HepG2 (cell line): ENCODE results near the gene MOBP.

Experiments
- IKZF5 ChIP-seq: IDR thresholded peaks from 2 replicates; pipeline ENCODE4 v1.6.1; 2018; ENCODE audit warnings: missing genetic modification reagents, mild to moderate bottlenecking, missing compliant biosample characterization
- JUN ChIP-seq: sonication (generic); formaldehyde crosslinking; IDR thresholded peaks from 2 replicates; pipeline ENCODE4 v1.4.0; 2020; ENCODE audit warnings: mild to moderate bottlenecking, missing genetic modification reagents
- JUND ChIP-seq: sonication (generic); formaldehyde crosslinking; IDR thresholded peaks from 2 replicates; pipeline ENCODE4 v1.8.0; 2022; ENCODE audit warnings: mild to moderate bottlenecking, missing genetic modification reagents
- RAD21 ChIP-seq: fragments of 450-650 bp; formaldehyde crosslinking; IDR thresholded peaks from 2 replicates; pipeline ENCODE4 v1.5.0; 2020; ENCODE audit warnings: mild to moderate bottlenecking
- ZKSCAN1 ChIP-seq: fragments of 150-350 bp; IDR thresholded peaks from 2 replicates; pipeline ENCODE4 v1.6.1; 2014; ENCODE audit warnings: low read length
- ZNF143 ChIP-seq: sonication (generic); formaldehyde crosslinking; IDR thresholded peaks from 2 replicates; pipeline ENCODE4 v1.4.0; 2020; ENCODE audit warnings: missing genetic modification reagents

GRCh38 chr3:39446444-39446843, 21.0 kb upstream of the MOBP start:
- TF ChIP-seq JUN (CRISPR knock-in tag) (no peak), RAD21 (CRISPR knock-in tag) (no peak), IKZF5 (CRISPR knock-in tag) (no peak), JUND (no peak), ZKSCAN1 (no peak), ZNF143 (CRISPR knock-in tag) (no peak)
